Measurements from ENCODE around the gene HBB.

HBB gene

DNA sequence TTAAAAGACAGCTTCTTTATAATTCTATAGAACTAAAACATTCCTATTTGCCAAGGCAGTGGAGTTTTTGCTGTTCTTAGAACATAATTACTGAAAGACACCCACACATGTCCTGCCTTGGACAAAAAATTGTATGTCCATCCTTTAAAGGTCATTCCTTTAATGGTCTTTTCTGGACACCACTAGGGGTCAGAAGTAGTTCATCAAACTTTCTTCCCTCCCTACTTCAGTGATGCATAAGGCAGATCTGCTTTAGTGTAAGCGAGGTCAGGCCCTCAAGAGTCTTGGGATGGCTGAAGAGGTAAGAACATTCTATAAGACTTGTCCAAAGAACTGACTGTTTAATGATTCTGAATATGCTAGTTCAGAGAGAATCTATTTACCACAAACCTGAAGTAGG lies 22.1 kb downstream of the HBB start:
- Histone ChIP-seq H3K36me3 (replicated peaks; ENCODE audit: low read depth, low read length) (no peaks in the 10 kb centered on the region), H3K27me3 (ENCODE audit: low read depth, low read length) (0 out of 2 replicates have a peak, but pooled peaks cover 9% of the 10 kb centered on the region), H4K20me1 (ENCODE audit: insufficient read depth, low read length) (no peaks in the 10 kb centered on the region), H3K4me1 (ENCODE audit: low read length) (no peaks in the 10 kb centered on the region), H3K4me3 (ENCODE audit: low read length) (no peak overlapping the region), H3K4me2 (ENCODE audit: low read length) (no peak overlapping the region), H3K79me2 (ENCODE audit: low read length) (no peaks in the 10 kb centered on the region), H3K9ac (ENCODE audit: low read length) (no peak overlapping the region), H2AFZ (ENCODE audit: low read depth, low read length) (no peak overlapping the region), H3K27ac (ENCODE audit: low read length) (no peak overlapping the region), H3K9me3 (ENCODE audit: insufficient read depth, low read length) (no peaks in the 10 kb centered on the region)
- TF ChIP-seq EZH2phosphoT487 (IDR thresholded peaks at IDR 0.05; ENCODE audit: low read depth) (no peak), CTCF (IDR thresholded peaks at IDR 0.05; ENCODE audit: low read depth, low read length) (peak; percentile 67)

DNA sequence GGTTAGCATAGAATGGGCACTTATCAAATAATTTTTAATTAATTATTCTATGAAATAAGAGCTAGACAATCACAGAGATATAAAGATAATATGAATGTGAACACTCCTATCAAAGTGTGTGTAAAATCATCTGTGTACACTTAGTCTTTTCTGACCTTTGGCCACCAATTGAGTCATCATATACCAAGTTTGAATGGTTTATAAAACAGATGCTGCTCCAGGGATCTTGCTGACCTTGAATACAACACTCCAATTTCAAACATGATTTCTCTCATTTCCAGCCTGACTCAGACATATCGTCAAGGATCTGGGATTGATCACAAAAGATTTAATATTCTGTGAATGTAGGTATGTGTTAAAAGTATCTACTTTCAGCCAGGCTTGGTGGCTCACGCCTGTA lies 23.5 kb downstream of the HBB start:
- H4K20me1 ChIP-seq (ENCODE audit: insufficient read depth, low read length) = no peaks in the 10 kb centered on the region
- no peak overlapping the region for H3K27ac ChIP-seq (ENCODE audit: low read length)
- no peaks in the 10 kb centered on the region for H3K79me2 ChIP-seq (ENCODE audit: low read length)
- 0 out of 2 replicates have a peak, but pooled peaks cover 9% of the 10 kb centered on the region for H3K27me3 ChIP-seq (ENCODE audit: low read depth, low read length)
- H3K9ac ChIP-seq (ENCODE audit: low read length) = no peak overlapping the region
- H3K4me3 ChIP-seq (ENCODE audit: low read length) = no peak overlapping the region
- TF ChIP-seq EZH2phosphoT487 (IDR thresholded peaks at IDR 0.05; ENCODE audit: low read depth) (no peak), CTCF (IDR thresholded peaks at IDR 0.05; ENCODE audit: low read depth, low read length) (no peak)
- H3K4me2 ChIP-seq (ENCODE audit: low read length) = no peak overlapping the region
- H3K9me3 ChIP-seq (ENCODE audit: insufficient read depth, low read length) = no peaks in the 10 kb centered on the region
- H3K36me3 ChIP-seq (replicated peaks; ENCODE audit: low read depth, low read length) = no peaks in the 10 kb centered on the region
- H3K4me1 ChIP-seq (ENCODE audit: low read length) = no peaks in the 10 kb centered on the region
- H2AFZ ChIP-seq (ENCODE audit: low read depth, low read length) = no peak overlapping the region

GRCh38 chr11:5200582-5200981 lies 26.3 kb downstream of the HBB start, which contains the start of gene OR51V1:
TSS of gene OR51V1 (minus strand) at chr11:5200682. CDS start at chr11:5200682, 0 bp downstream.
- no peaks in the 10 kb centered on the region for H3K4me1 ChIP-seq (ENCODE audit: low read length)
- no peak within 1 kb of the TSS for H3K4me3 ChIP-seq (ENCODE audit: low read length)
- no peak within 1 kb of the TSS for H2AFZ ChIP-seq (ENCODE audit: low read depth, low read length)
- no peak within 1 kb of the TSS for H3K27ac ChIP-seq (ENCODE audit: low read length)
- H3K9me3 ChIP-seq (ENCODE audit: insufficient read depth, low read length) = no peaks in the 10 kb centered on the region
- H3K27me3 ChIP-seq (ENCODE audit: low read depth, low read length) = 0 out of 2 replicates have a peak, but pooled peaks cover 9% of the 10 kb centered on the region
- no peaks in the 10 kb centered on the region for H4K20me1 ChIP-seq (ENCODE audit: insufficient read depth, low read length)
- no peaks in the 10 kb centered on the region for H3K36me3 ChIP-seq (replicated peaks; ENCODE audit: low read depth, low read length)
- no peaks in the 10 kb centered on the region for H3K79me2 ChIP-seq (ENCODE audit: low read length)
- TF ChIP-seq CTCF (IDR thresholded peaks at IDR 0.05; ENCODE audit: low read depth, low read length) = no peak
- no peak for TF ChIP-seq EZH2phosphoT487 (IDR thresholded peaks at IDR 0.05; ENCODE audit: low read depth)
- H3K4me2 ChIP-seq (ENCODE audit: low read length) = no peak within 1 kb of the TSS
- H3K9ac ChIP-seq (ENCODE audit: low read length) = no peak within 1 kb of the TSS

DNA sequence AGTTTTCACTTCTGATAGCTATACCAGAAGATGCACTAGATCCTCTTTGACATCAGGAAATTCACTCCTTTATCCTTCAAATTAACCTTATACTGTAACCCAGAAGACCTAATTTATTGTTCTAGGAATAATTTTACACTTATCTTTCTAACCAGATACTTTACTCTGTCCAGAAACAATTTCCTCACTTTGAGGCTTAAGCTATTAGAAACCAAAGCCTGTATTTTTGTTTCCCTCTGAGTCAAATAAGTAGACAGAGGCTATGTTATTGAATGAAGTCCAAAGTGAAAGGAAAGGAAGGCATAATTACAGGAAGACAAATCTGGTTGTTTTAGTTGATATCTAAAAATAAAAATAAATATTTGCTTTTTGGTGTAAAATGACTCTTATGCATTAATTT lies 28.6 kb downstream of the HBB start:
- H3K27me3 ChIP-seq (ENCODE audit: low read depth, low read length) = 0 out of 2 replicates have a peak, but pooled peaks cover 9% of the 10 kb centered on the region
- H3K9ac ChIP-seq (ENCODE audit: low read length) = no peak overlapping the region
- H3K27ac ChIP-seq (ENCODE audit: low read length) = no peak overlapping the region
- H2AFZ ChIP-seq (ENCODE audit: low read depth, low read length) = no peak overlapping the region
- no peak overlapping the region for H3K4me3 ChIP-seq (ENCODE audit: low read length)
- no peak for TF ChIP-seq CTCF (IDR thresholded peaks at IDR 0.05; ENCODE audit: low read depth, low read length)
- TF ChIP-seq EZH2phosphoT487 (IDR thresholded peaks at IDR 0.05; ENCODE audit: low read depth) = no peak
- H3K36me3 ChIP-seq (replicated peaks; ENCODE audit: low read depth, low read length) = no peaks in the 10 kb centered on the region
- no peaks in the 10 kb centered on the region for H4K20me1 ChIP-seq (ENCODE audit: insufficient read depth, low read length)
- H3K9me3 ChIP-seq (ENCODE audit: insufficient read depth, low read length) = no peaks in the 10 kb centered on the region
- H3K79me2 ChIP-seq (ENCODE audit: low read length) = no peaks in the 10 kb centered on the region
- H3K4me1 ChIP-seq (ENCODE audit: low read length) = no peaks in the 10 kb centered on the region
- no peak overlapping the region for H3K4me2 ChIP-seq (ENCODE audit: low read length)
